Measurements from ENCODE around the gene FBXW9.
"Not testable (repeated sequence)": the region's sequence is repeated elsewhere in the genome, so short reads cannot be mapped to it uniquely, and the experiment has no call there.

FBXW9 gene

GRCh38 chr19:12652219-12652618, 44.2 kb downstream of the FBXW9 start:
- no peak for DNase-seq (ENCODE audit: low spot score)

GRCh38 chr19:12649941-12650340, 46.5 kb downstream of the FBXW9 start:
- DNase-seq (ENCODE audit: low spot score), result no peak

GRCh38 chr19:12648088-12648487, 48.3 kb downstream of the FBXW9 start:
- DNase-seq (ENCODE audit: low spot score), result no peak

GRCh38 chr19:12647490-12648071, 48.9 kb downstream of the FBXW9 start:
- peak; percentile 53 for DNase-seq (ENCODE audit: low spot score)

- no peak for DNase-seq (ENCODE audit: low spot score)
Observed at GRCh38 chr19:12647047-12647446, 49.4 kb downstream of the FBXW9 start.

- no peak for DNase-seq (ENCODE audit: low spot score)
Observed at GRCh38 chr19:12646551-12646950, 49.9 kb downstream of the FBXW9 start.

GRCh38 chr19:12643716-12644115, 52.7 kb downstream of the FBXW9 start:
- not testable (repeated sequence) for DNase-seq (ENCODE audit: low spot score)

- DNase-seq (ENCODE audit: low spot score), result no peak
Observed at GRCh38 chr19:12642506-12642905, 53.9 kb downstream of the FBXW9 start.

GRCh38 chr19:12641456-12641855, 55.0 kb downstream of the FBXW9 start:
- no peak for DNase-seq (ENCODE audit: low spot score)

GRCh38 chr19:12639901-12640613, 56.4 kb downstream of the FBXW9 start:
- peak; percentile 74 for DNase-seq (ENCODE audit: low spot score)
